Occipital lobe (tissue), 2 donors: Measurements from ENCODE around the gene DYNC1I1. TPM values are rescaled to one million over a fixed set of nuclear protein-coding genes. Genes with fewer than 3 reads are reported as not detected.

Experiments
- DNase-seq: peaks from one replicate; lab custom pipeline; 2025; lab: John Stamatoyannopoulos, UW
- total RNA-seq: library from RNA; depleted of rRNA; stranded (reverse); fragments of >200 nt; gene quantifications from one replicate; pipeline ENCODE4 v1.2.3, GENCODE V29; 2014

The DYNC1I1 gene
- total RNA-seq, 1 donor from 2014 or later = 182 TPM

DNA sequence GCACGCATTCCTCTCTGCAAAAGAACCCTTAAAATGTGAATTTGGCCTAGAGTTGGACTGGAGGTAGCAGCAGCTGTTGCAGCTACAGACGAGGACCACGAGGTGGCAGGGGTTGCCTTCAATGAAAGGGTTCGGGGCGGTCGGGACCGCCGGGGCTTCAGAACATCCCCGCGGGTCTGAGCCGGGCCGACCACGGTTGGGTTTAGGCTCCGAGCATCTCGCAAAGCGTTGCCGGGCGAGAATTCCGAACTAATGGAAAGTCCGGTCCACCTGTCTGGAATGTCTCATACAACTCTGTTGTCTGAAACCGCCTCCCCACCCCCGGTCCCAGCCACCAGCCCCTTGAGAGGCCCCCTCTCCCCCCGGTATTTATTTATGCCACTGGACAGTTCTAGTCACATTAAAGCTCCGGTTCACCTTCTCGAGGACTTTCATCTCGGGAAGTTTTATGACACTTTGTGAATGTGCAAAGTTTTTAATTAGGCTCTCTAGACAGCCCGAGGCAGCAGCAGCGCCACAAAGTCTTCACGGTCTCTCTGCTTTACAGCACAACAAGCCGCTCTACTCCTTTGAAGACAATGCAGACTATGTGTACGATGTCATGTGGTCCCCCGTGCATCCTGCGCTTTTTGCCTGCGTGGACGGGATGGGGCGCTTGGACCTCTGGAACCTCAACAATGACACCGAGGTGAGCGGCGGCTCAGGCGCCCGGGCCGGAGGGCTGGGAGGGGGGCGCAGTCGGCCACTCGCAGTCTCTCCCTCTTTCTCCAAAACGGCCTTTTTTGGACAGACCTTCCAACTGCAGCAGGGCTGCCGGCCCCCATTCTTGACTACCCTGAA, 303.4 kb downstream of the DYNC1I1 start:
- DNase-seq = peak; percentile 38

DNA sequence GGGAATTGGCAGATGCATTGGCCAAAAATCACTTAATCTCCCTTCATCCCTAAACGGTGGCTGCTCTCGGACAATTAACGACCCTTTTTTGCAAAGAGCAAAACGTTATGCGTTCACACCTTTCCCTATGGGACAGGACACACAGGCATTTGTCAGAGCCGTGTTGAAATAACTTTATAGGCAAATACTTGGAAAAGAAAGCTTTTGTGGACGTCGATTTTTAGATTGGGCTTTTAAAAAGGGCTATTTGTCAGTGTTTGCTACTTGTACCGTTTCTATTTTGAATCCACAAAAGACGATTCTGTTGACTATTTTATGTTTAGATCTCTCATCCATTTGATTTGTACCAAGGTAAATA, 304.0 kb downstream of the DYNC1I1 start:
- DNase-seq = no peak

- DNase-seq = no peak
Observed at GRCh38 chr7:96080027-96080426, 307.7 kb downstream of the DYNC1I1 start.

- no peak for DNase-seq
Observed at GRCh38 chr7:96084881-96085553, 312.7 kb downstream of the DYNC1I1 start.

DNA sequence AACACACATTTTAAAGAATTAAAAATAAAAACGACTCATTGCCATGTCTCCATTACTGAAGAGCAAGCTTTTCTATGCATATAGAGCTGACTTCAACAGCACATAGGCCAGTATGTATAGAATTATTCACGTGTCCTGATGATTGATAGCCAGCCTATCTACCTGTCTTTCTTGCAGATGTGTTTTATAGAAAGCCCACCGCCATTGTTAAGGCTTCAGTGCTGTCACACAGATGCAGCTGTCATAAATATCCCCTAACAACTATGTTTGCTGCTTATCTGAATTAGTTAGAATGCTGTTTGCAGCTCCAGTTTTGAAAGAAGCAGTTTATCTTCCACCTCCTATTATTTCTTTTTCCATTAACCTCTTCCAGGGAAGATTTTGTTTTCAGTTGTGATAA, 313.6 kb downstream of the DYNC1I1 start:
- DNase-seq = no peak

DNA sequence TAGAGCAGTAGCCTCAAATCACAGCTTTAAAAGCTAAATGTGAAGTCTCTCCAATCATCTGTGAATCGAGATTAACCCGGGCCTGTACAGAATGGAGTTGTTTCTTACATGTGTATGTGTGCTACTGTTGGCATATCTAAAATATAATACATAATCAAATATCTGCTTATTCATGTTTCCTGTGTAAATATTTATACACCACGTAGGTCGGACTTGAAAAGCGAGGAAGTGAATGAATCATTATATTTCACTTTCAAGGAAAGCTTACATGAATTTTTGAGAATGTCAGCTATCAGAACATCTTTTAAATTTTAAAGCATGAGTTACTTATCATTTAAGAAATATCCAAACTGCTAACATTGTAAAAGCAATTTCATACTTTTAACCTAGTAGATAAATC, 316.2 kb downstream of the DYNC1I1 start:
- no peak for DNase-seq

- no peak for DNase-seq
Observed at GRCh38 chr7:96089511-96089910, 317.2 kb downstream of the DYNC1I1 start.

- no peak for DNase-seq
Observed at GRCh38 chr7:96090756-96091155, 318.4 kb downstream of the DYNC1I1 start.

- no peak for DNase-seq
Observed at GRCh38 chr7:96093435-96093834, 321.1 kb downstream of the DYNC1I1 start.

GRCh38 chr7:96097835-96098234, 325.5 kb downstream of the DYNC1I1 start:
- no peak for DNase-seq

DNA sequence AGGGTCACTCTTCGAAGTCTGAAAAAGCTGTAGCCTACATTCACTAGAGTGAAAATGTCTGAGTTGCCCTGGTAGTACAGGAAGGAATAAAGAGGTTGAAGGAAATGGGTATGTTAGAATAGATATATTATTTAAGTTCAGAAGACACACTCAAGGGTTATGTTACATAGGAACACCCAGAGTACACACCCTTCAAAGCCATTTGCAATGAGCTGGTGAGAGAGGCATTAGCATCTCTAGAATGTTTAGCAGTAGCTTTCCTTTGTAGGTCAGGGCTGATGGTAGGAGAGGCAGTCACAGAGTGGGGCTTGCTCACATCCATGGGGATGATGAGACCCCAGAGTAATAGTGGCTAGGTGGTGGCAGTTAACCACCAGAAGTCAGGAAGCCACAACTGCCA, 328.4 kb downstream of the DYNC1I1 start:
- DNase-seq = no peak

DNA sequence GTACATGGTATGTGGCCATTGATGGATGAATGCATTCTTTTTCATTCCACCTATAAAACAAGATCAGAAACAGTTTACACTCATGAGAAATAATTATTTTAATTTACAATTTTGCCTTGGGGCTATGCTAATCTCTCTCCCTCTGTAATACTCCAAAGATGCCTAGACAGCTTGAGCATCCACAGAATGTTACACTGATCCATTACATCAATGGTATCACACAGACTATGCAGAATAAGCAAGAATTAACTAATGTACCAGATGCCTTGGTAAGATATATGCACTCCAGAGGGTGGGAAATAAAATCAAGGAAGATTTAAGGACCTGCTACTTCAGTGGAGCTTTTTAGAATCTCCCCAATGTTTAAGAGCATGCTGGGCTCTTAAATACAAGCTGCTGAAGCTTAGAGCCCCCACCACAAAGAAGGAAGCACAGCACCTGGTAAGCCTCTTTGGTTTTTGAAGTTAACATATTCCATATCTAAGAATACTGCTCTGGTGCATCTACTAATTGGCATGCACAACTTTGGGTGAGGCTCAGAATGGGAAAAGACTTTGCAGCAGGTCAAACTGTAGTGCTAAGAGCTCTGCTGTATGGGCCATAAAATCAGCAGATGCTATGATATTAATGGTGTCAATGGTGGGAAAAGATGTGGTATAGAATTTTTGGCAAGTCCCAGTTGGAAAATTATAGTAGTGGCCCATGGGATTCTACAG, 329.9 kb downstream of the DYNC1I1 start:
- no peak for DNase-seq

- no peak for DNase-seq
Observed at GRCh38 chr7:96104984-96105383, 332.6 kb downstream of the DYNC1I1 start.

GRCh38 chr7:96111405-96111804, 339.1 kb downstream of the DYNC1I1 start:
- no peak for DNase-seq

GRCh38 chr7:96114190-96114589, 341.8 kb downstream of the DYNC1I1 start:
- no peak for DNase-seq

- no peak for DNase-seq
Observed at GRCh38 chr7:96116173-96116572, 343.8 kb downstream of the DYNC1I1 start.

- DNase-seq = no peak
Observed at GRCh38 chr7:96118449-96119001, 346.2 kb downstream of the DYNC1I1 start.

DNA sequence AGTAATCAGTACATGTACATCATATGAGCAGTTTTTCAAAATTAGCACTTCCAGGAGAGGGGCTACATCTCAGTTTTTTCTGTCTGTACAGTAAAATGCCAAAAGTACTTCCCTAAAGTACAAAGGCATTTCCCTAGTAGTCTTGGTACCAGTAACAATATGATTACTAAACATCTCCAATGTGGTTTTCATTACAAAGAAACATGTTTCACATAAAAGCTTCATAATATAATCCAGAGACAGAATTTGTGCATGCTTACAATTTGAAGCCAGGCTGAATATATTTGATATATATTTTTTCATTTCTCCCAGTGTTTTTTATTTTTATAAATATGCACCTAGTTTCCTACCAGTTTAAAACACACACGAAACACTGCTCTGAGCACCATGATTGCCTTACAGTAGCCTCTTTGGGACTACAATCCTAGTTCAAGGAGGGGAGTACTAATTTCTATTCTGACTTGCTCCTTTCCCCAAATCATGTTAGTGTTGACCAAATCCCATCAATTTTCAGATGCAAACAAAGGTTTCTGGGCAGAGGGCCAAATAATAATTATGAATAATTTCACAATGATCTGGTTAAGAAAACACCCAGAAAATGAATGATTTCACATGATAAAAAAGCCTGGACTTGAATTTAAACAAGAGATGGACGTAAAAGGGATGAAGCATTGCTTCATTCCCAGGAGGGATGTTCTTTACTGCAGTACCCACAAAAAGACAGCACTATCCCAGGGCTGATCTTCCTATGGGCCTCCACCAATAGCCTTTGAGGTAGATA, 348.3 kb downstream of the DYNC1I1 start:
- DNase-seq = no peak

- no peak for DNase-seq
Observed at GRCh38 chr7:96121752-96122151, 349.4 kb downstream of the DYNC1I1 start.

DNA sequence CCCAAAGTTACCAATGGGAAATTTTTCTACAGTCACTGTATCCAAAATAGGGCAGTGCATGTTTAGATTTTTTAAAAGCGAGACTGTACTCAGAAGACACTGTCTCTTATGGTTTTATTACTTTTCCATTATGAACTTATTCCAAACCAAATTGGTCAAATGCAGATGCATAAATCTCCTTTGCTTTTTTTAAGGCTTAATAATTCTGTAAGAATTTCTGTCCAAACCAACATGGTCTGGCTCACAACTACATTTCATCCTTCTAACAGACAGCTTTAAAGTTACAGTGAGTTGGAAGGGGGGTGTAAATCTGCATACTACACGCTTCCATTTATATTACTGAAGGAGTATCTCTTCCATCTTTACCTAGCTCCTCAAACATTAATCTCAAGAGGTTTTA, 350.4 kb downstream of the DYNC1I1 start:
- no peak for DNase-seq

- no peak for DNase-seq
Observed at GRCh38 chr7:96126382-96126781, 354.0 kb downstream of the DYNC1I1 start.
